Heart left ventricle (tissue), 16 donors: Measurements from ENCODE around the gene ADAMTSL2. TPM values are rescaled to one million over a fixed set of nuclear protein-coding genes. Genes with fewer than 3 reads are reported as not detected.

ENCODE experiments used
- ATAC-seq, 4 donors: fragments of 200-7000 bp; cut with Tn5 transposase; one replicate each; pipeline ENCODE4 v1.9.1; 2020 to 2022; ENCODE audit warnings: moderate library complexity in 4 of 4, mild to moderate bottlenecking in 3 of 4, moderate number of reproducible peaks in 1 of 4
- DNase-seq, 5 donors: peaks; one replicate each; pipeline ENCODE4 v3.0.0-alpha.2; 2020
- H3K27ac ChIP-seq, 12 donors: fragments of 200-600 bp; sonication (generic) in 4 of 12; one replicate each; pipeline versions ENCODE4 v1.5.0 to v1.8.0; 2016 to 2022; ENCODE audit warnings: mild to moderate bottlenecking in 2 of 12
- H3K27me3 ChIP-seq, 9 donors: fragments of 200-600 bp; sonication (generic) in 2 of 9; one replicate each; pipeline versions ENCODE4 v1.5.1 to v1.8.0; 2016 to 2022; ENCODE audit warnings: mild to moderate bottlenecking in 3 of 9
- H3K36me3 ChIP-seq, 9 donors: fragments of 200-600 bp; sonication (generic) in 2 of 9; one replicate each; pipeline versions ENCODE4 v1.5.0 to v1.8.0; 2018 to 2022; ENCODE audit warnings: mild to moderate bottlenecking in 2 of 9
- H3K4me1 ChIP-seq, 12 donors: fragments of 200-600 bp; sonication (generic) in 4 of 12; one replicate each; pipeline versions ENCODE4 v1.5.0 to v1.8.0; 2016 to 2022; ENCODE audit warnings: mild to moderate bottlenecking in 3 of 12
- H3K4me3 ChIP-seq, 12 donors: fragments of 200-600 bp; sonication (generic) in 4 of 12; one replicate each; pipeline versions ENCODE4 v1.5.0 to v1.8.0; 2017 to 2022; ENCODE audit warnings: mild to moderate bottlenecking in 9 of 12, moderate library complexity in 4 of 12
- H3K9me3 ChIP-seq, 12 donors: fragments of 200-600 bp; sonication (generic) in 4 of 12; one replicate each; pipeline versions ENCODE4 v1.5.0 to v1.8.0; 2016 to 2022; ENCODE audit warnings: mild to moderate bottlenecking in 1 of 12
- CTCF ChIP-seq, 12 donors: fragments of 200-600 bp; sonication (generic) in 4 of 12; IDR thresholded peaks; one replicate each; pipeline versions ENCODE4 v1.5.0 to v1.8.0; 2018 to 2022; ENCODE audit warnings: antibody characterized with exemption in 12 of 12, mild to moderate bottlenecking in 5 of 12
- POLR2A ChIP-seq, 2 donors: fragments of 450-650 bp; IDR thresholded peaks; one replicate each; pipeline ENCODE4 v1.6.1; 2017; ENCODE audit warnings: antibody characterized with exemption in 2 of 2, mild to moderate bottlenecking in 2 of 2, moderate library complexity in 2 of 2
- WGBS, 4 donors: extraction: QIAGEN DNeasy Blood & Tissue Kit in 2 of 4; methylation state at CpG; one replicate each; pipeline versions ENCODE4 v1.1.5 to v1.1.7; 2013 to 2018; 5-methylcytosine and 5-hydroxymethylcytosine counted together
- intact Hi-C, 10 donors: fragments of 100-400 bp; cut with DNase I; formaldehyde crosslinking; loops; one replicate each; pipeline versions ENCODE4 v1.11.1 to v1.14.2; 2022
- polyA plus RNA-seq, 2 donors: library from polyadenylated mRNA; stranded (reverse); fragments of 200-250 nt; gene quantifications; one replicate each; pipeline ENCODE4 v1.2.3, GENCODE V29; 2013
- total RNA-seq, 9 donors: library from RNA; depleted of rRNA in 2 of 9; stranded (reverse); fragments of >200 nt in 2 of 9; fragmentation: NEBNext Ultra II Directional in 3 of 9; extraction: Animal tissue kit (Norgen Biotek cat#: 25700) in 3 of 9; gene quantifications; one replicate each; pipeline versions ENCODE4 v1.1.0 to v1.2.4, GENCODE V29; 2016 to 2023
- donor health status: ischemic (EF 13 %, LVEDD 7.1; RV severe dilation, severe dysfunction).
- donor health status: healthy with polysubstance abuse.
- donor health status: DM: no; HTN: yes; CAD: no.
- donor health status: DM: no; HTN: no; CAD: no.
- donor health status: ischemic (EF 25% LVEDD 6.9; RV normal size, moderate dysfunction).
- donor health status: ischemic (EF 25% LVEDD 5.7; RV mildly dilated, moderate dysfunction).
- donor health status: healthy.
- donor health status: DM: yes; HTN: yes; CAD: no.
- donor health status: ischemic (EF 35%, LVEDD 5.7; RV mildly dilated, moderate dysfunction).
- donor health status: nonischemic (EF 11% LVEDD 7.7; RV severe dilation, severe dysfunction).
- donor health status: DM: yes; HTN: yes; CAD: no.
- donor health status: PGD.
- donor health status: ischemic (EF 29% LVEDD 5.4; RV normal size, mild dysfunction).
- donor health status: nonischemic (EF 23%, LVEDD 6.1; RV moderate dilation, normal function).

The ADAMTSL2 gene
- total and polyA plus RNA-seq, 11 donors = 2.3 to 5.1 (median 3.7) TPM

GRCh38 chr9:133490865-133491655 lies 43.4 kb upstream of the ADAMTSL2 start:
- no peaks in the 10 kb centered on the region for H3K27me3 ChIP-seq
- no peaks in the 10 kb centered on the region for H3K36me3 ChIP-seq
- 83 to 90% (median 84%) methylated on average over 9 to 12 of the region's 12 CpGs for WGBS, 4 donors
- no peak overlapping the region for H3K4me3 ChIP-seq
- no peak overlapping the region for H3K27ac ChIP-seq
- intact Hi-C loops = no loop called here
- ATAC-seq = no peak
- TF ChIP-seq POLR2A (IDR thresholded peaks at IDR 0.05) (no peak), CTCF (IDR thresholded peaks at IDR 0.05) (no peak)
- peak in 3 of 5 donors; percentile 20 to 46 (median 21) for DNase-seq
- peaks cover 0 to 25% (median 17%) of the 10 kb centered on the region in 12 donors for H3K4me1 ChIP-seq
- H3K9me3 ChIP-seq = no peaks in the 10 kb centered on the region

GRCh38 chr9:133491656-133491925 lies 42.9 kb upstream of the ADAMTSL2 start:
- Histone ChIP-seq H3K9me3 (no peaks in the 10 kb centered on the region), H3K4me1 (peaks cover 0 to 23% (median 16%) of the 10 kb centered on the region in 12 donors), H3K36me3 (no peaks in the 10 kb centered on the region), H3K27ac (peak overlapping the region in 6 of 12 donors; percentile 23 to 74 (median 36)), H3K4me3 (no peak overlapping the region), H3K27me3 (peaks cover 0 to 1% (median 0%) of the 10 kb centered on the region in 9 donors)
- intact Hi-C loops = no loop called here
- 88 to 95% (median 94%) methylated on average over 8 of the region's 8 CpGs for WGBS, 4 donors
- DNase-seq = peak in 2 of 5 donors; percentile 23 to 27
- no peak for TF ChIP-seq POLR2A (IDR thresholded peaks at IDR 0.05)
- TF ChIP-seq CTCF (IDR thresholded peaks at IDR 0.05) = no peak
- no peak for ATAC-seq

GRCh38 chr9:133492061-133493021 lies 42.2 kb upstream of the ADAMTSL2 start:
- 41 to 63% (median 49%) methylated on average over 27 to 33 of the region's 33 CpGs for WGBS, 4 donors
- Histone ChIP-seq H3K4me1 (peaks cover 0 to 23% (median 16%) of the 10 kb centered on the region in 12 donors), H3K27me3 (peaks cover 0 to 2% (median 0%) of the 10 kb centered on the region in 9 donors), H3K4me3 (no peak overlapping the region), H3K9me3 (no peaks in the 10 kb centered on the region), H3K36me3 (no peaks in the 10 kb centered on the region), H3K27ac (peak overlapping the region in 9 of 12 donors; percentile 17 to 75 (median 36))
- ATAC-seq (peak; percentile 7 to 52 (median 30)), DNase-seq (peak in 3 of 5 donors; percentile 27 to 61 (median 50))
- TF ChIP-seq CTCF (IDR thresholded peaks at IDR 0.05) = no peak
- TF ChIP-seq POLR2A (IDR thresholded peaks at IDR 0.05) = no peak
- intact Hi-C loops = no loop called here

- Histone ChIP-seq H3K4me3 (no peak overlapping the region), H3K9me3 (no peaks in the 10 kb centered on the region), H3K4me1 (peaks cover 0 to 21% (median 15%) of the 10 kb centered on the region in 12 donors), H3K27ac (no peak overlapping the region), H3K36me3 (no peaks in the 10 kb centered on the region), H3K27me3 (peaks cover 0 to 2% (median 0%) of the 10 kb centered on the region in 9 donors)
- ATAC-seq (no peak), DNase-seq (peak in 3 of 5 donors; percentile 17 to 45 (median 24))
- 81 to 91% (median 88%) methylated on average over 2 to 11 of the region's 11 CpGs for WGBS, 4 donors
- TF ChIP-seq CTCF (IDR thresholded peaks at IDR 0.05) = no peak
- TF ChIP-seq POLR2A (IDR thresholded peaks at IDR 0.05) = no peak
- intact Hi-C loops = no loop called here
Measured at GRCh38 chr9:133493428-133493827, 41.1 kb upstream of the ADAMTSL2 start.
